Left ventricle myocardium inferior (tissue), 1 donor: Measurements from ENCODE around the gene PIK3R5. TPM values are rescaled to one million over a fixed set of nuclear protein-coding genes. Genes with fewer than 3 reads are reported as not detected.

Experiments
- DNase-seq: peaks from one replicate; pipeline ENCODE4 v3.0.0-alpha.2; 2020
- H3K27ac ChIP-seq: fragments of 200-600 bp; replicated peaks from 2 replicates; pipeline ENCODE4 v1.8.0; 2021
- H3K27me3 ChIP-seq: fragments of 200-600 bp; 2 replicates; pipeline ENCODE4 v1.8.0; 2021; ENCODE audit warnings: low read depth
- H3K36me3 ChIP-seq: fragments of 200-600 bp; 2 replicates; pipeline ENCODE4 v1.8.0; 2021
- H3K4me1 ChIP-seq: fragments of 200-600 bp; 2 replicates; pipeline ENCODE4 v1.8.0; 2021
- H3K4me3 ChIP-seq: fragments of 200-600 bp; 2 replicates; pipeline ENCODE4 v1.8.0; 2021; ENCODE audit warnings: mild to moderate bottlenecking, moderate library complexity
- H3K9me3 ChIP-seq: fragments of 200-600 bp; replicated peaks from 2 replicates; pipeline ENCODE4 v1.8.0; 2021
- CTCF ChIP-seq: fragments of 200-600 bp; IDR thresholded peaks from 2 replicates; pipeline ENCODE4 v1.8.0; 2021; ENCODE audit warnings: antibody characterized with exemption, mild to moderate bottlenecking, borderline replicate concordance
- intact Hi-C: fragments of 100-400 bp; cut with micrococcal nuclease; formaldehyde crosslinking; loops from one replicate; pipeline ENCODE4 v1.11.0; 2022
- total RNA-seq: library from RNA; stranded (reverse); fragmentation: NEBNext Ultra II Directional; extraction: Animal tissue kit (Norgen Biotek cat#: 25700); gene quantifications from one replicate; pipeline ENCODE4 v1.2.1, GENCODE V29; 2021
- donor health status: DM: no; HTN: yes; CAD: no; lungs with severe emphysema.

Gene PIK3R5
- total RNA-seq, 1 donor from 2014 or later, result 2.7 TPM

DNA sequence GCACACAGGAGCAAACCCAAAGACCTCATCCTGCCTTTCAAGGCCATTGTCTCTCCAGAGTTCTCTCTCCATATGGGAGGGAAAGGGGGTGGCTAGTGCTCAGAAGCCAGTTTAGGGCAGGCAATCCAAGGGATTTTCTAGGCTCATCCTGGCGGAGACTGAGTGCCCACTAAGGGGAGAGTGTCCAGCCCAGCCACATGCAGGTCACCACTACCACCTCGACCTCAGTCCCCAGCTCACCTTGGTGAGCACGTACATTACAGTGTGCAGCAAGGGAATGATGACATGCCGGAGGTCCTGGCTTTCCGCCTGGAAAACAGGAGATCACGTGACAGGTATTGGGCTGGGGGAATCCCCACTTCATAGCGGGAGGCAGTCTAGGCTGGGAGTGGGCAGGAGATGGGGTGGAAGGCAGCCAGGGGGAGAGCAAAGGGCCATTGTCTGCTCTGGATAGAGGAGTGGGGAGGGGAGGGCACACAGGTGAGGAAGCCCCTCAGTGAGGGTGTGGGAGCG is 127.9 kb downstream of the PIK3R5 start:
- Histone ChIP-seq H3K27ac (no peak overlapping the region), H3K27me3 (peaks cover 18% of the 10 kb centered on the region), H3K36me3 (peaks cover 5% of the 10 kb centered on the region), H3K4me3 (no peak overlapping the region), H3K4me1 (peaks cover 12% of the 10 kb centered on the region), H3K9me3 (no peaks in the 10 kb centered on the region)
- intact Hi-C loops, result no loop called here
- TF ChIP-seq CTCF, result no peak
- DNase-seq, result no peak

- intact Hi-C loops, result no loop called here
- peaks cover 12% of the 10 kb centered on the region for H3K4me1 ChIP-seq
- peaks cover 5% of the 10 kb centered on the region for H3K36me3 ChIP-seq
- peaks cover 23% of the 10 kb centered on the region for H3K27me3 ChIP-seq
- no peak for DNase-seq
- H3K27ac ChIP-seq, result no peak overlapping the region
- no peak for TF ChIP-seq CTCF
- H3K4me3 ChIP-seq, result no peak overlapping the region
- H3K9me3 ChIP-seq, result no peaks in the 10 kb centered on the region
Measured at GRCh38 chr17:8836821-8837562, 128.5 kb downstream of the PIK3R5 start.

DNA sequence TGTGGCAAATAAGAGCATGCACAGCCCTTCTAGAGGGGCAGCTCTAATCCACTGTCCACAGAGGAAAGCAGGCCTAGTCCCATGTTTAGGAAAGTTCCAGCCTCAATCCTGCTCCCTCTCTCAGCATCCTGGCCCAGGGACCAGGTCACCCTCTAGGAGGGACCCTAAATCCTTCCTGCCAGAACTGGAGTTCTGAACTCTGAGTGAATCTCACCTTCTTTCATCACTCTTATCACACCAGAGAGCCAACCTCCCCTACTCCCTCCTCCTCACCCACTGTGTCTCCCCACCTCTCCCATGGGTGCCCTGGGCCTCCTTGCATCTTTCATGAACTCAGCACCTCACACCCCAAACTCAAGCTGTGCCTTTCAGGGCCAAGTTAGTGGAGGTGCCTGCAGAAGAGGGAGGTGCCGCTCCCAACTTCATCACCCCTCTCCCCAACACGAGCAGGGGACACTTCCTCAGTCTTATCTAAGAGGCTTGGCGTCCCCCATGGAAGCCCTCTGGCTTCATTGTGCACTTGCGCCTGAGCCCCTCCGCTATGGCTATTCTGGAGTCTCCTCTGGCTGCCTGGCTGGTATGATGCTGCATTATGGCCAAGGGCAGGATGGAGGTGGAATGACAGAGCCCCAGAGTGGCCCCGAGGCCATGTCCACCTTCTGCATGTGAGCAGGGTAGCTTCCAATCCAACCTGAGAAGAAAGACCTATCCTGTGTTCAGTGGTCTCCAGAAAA is 129.7 kb downstream of the PIK3R5 start:
- DNase-seq, result no peak
- peaks cover 5% of the 10 kb centered on the region for H3K36me3 ChIP-seq
- intact Hi-C loops, result no loop called here

GRCh38 chr17:8835106-8835505 is 130.4 kb downstream of the PIK3R5 start:
- DNase-seq, result no peak
- Histone ChIP-seq H3K4me3 (no peak overlapping the region), H3K27me3 (peaks cover 27% of the 10 kb centered on the region), H3K4me1 (peaks cover 12% of the 10 kb centered on the region), H3K27ac (no peak overlapping the region), H3K36me3 (peaks cover 5% of the 10 kb centered on the region), H3K9me3 (no peaks in the 10 kb centered on the region)
- intact Hi-C loops, result no loop called here
- TF ChIP-seq CTCF, result no peak

More for the DNA sequence above, 129.7 kb downstream of the PIK3R5 start:
- H3K27ac ChIP-seq, result no peak overlapping the region
- H3K27me3 ChIP-seq, result peaks cover 27% of the 10 kb centered on the region
- TF ChIP-seq CTCF, result no peak
- H3K4me3 ChIP-seq, result no peak overlapping the region
- H3K4me1 ChIP-seq, result peaks cover 12% of the 10 kb centered on the region
- no peaks in the 10 kb centered on the region for H3K9me3 ChIP-seq

DNA sequence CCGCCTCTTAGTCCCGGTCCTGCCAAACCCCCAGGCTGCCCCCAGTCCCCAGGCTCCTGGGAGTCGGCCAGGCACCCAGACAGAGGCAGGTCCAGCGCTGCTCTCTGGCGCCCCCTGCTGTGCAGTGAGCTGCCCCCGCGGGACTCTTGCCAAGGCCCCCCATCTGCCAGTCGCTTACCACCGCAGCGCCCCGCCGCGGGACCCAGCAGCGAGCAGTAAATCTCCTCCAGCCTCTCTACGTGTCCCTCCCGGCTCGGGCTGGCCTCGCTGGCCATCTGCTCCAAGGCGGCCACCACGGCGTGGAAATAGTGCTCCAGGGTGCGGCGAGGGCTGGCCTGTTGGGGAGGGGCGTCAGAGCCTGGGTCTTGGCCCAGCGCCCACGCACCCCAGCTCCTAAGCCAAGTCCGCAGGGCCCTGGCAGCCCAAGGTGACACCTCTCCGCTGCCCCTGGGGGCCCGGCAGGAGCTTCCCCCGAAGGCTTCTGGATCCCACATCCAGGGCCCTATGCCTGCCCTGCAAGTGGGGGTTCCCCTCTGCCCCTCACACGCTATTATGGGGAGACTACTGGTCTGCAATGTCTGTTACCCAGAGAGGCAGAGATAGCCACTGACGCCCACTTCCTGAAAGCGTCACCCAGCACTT is 132.7 kb downstream of the PIK3R5 start:
- DNase-seq, result no peak
- Histone ChIP-seq H3K36me3 (peaks cover 5% of the 10 kb centered on the region), H3K9me3 (no peaks in the 10 kb centered on the region), H3K4me1 (peaks cover 4% of the 10 kb centered on the region), H3K27me3 (peaks cover 41% of the 10 kb centered on the region), H3K27ac (no peak overlapping the region), H3K4me3 (no peak overlapping the region)
- intact Hi-C loops, result no loop called here
- peak; percentile 49 for TF ChIP-seq CTCF
